ENCODE results near the gene IL36G.

IL36G gene

GRCh38 chr2:112958428-112959108, 19.2 kb upstream of the IL36G start:
- TF ChIP-seq SIN3A (IDR thresholded peaks at IDR 0.05; ENCODE audit: borderline replicate concordance, insufficient read depth, low read length) (no peak), FOXP2 (optimal IDR thresholded peaks at IDR 0.05; ENCODE audit: borderline replicate concordance, extremely low read depth, extremely low read length, insufficient read depth) (no peak), TAF1 (IDR thresholded peaks at IDR 0.05; ENCODE audit: borderline replicate concordance, insufficient read depth, low read length) (no peak), POLR2AphosphoS5 (IDR thresholded peaks at IDR 0.05; ENCODE audit: low read depth, low read length) (no peak), REST (IDR thresholded peaks at IDR 0.05; ENCODE audit: insufficient read depth in 1 of 2, low read depth in 2 of 2, low read length in 2 of 2) (no peak)

GRCh38 chr2:112959109-112959812, 18.5 kb upstream of the IL36G start:
- no peak for TF ChIP-seq TAF1 (IDR thresholded peaks at IDR 0.05; ENCODE audit: borderline replicate concordance, insufficient read depth, low read length)
- TF ChIP-seq SIN3A (IDR thresholded peaks at IDR 0.05; ENCODE audit: borderline replicate concordance, insufficient read depth, low read length): no peak
- TF ChIP-seq FOXP2 (optimal IDR thresholded peaks at IDR 0.05; ENCODE audit: borderline replicate concordance, extremely low read depth, extremely low read length, insufficient read depth): no peak
- no peak for TF ChIP-seq REST (IDR thresholded peaks at IDR 0.05; ENCODE audit: insufficient read depth in 1 of 2, low read depth in 2 of 2, low read length in 2 of 2)
- no peak for TF ChIP-seq POLR2AphosphoS5 (IDR thresholded peaks at IDR 0.05; ENCODE audit: low read depth, low read length)

GRCh38 chr2:112960230-112960825, 17.5 kb upstream of the IL36G start:
- no peak for TF ChIP-seq FOXP2 (optimal IDR thresholded peaks at IDR 0.05; ENCODE audit: borderline replicate concordance, extremely low read depth, extremely low read length, insufficient read depth)
- no peak for TF ChIP-seq TAF1 (IDR thresholded peaks at IDR 0.05; ENCODE audit: borderline replicate concordance, insufficient read depth, low read length)
- no peak for TF ChIP-seq POLR2AphosphoS5 (IDR thresholded peaks at IDR 0.05; ENCODE audit: low read depth, low read length)
- TF ChIP-seq SIN3A (IDR thresholded peaks at IDR 0.05; ENCODE audit: borderline replicate concordance, insufficient read depth, low read length): no peak
- TF ChIP-seq REST (IDR thresholded peaks at IDR 0.05; ENCODE audit: insufficient read depth in 1 of 2, low read depth in 2 of 2, low read length in 2 of 2): no peak

- TF ChIP-seq FOXP2 (optimal IDR thresholded peaks at IDR 0.05; ENCODE audit: borderline replicate concordance, extremely low read depth, extremely low read length, insufficient read depth): no peak
- no peak for TF ChIP-seq POLR2AphosphoS5 (IDR thresholded peaks at IDR 0.05; ENCODE audit: low read depth, low read length)
- TF ChIP-seq REST (IDR thresholded peaks at IDR 0.05; ENCODE audit: insufficient read depth in 1 of 2, low read depth in 2 of 2, low read length in 2 of 2): no peak
- no peak for TF ChIP-seq TAF1 (IDR thresholded peaks at IDR 0.05; ENCODE audit: borderline replicate concordance, insufficient read depth, low read length)
- TF ChIP-seq SIN3A (IDR thresholded peaks at IDR 0.05; ENCODE audit: borderline replicate concordance, insufficient read depth, low read length): no peak
Observed at GRCh38 chr2:112962308-112963175, 15.3 kb upstream of the IL36G start.

All from PFSK-1 (cell line).